Transverse colon (tissue), 4 donors: ENCODE data around the gene SHFL. TPM values are rescaled to one million over a fixed set of nuclear protein-coding genes. Genes with fewer than 3 reads are reported as not detected.
A peak's percentile ranks its signal among the peaks of the same experiment; 100 is the strongest.

Experiments used
- DNase-seq: peaks from one replicate; pipeline ENCODE4 v3.0.0-alpha.2; 2019
- H3K27ac ChIP-seq, 4 donors: fragments of 200-600 bp; sonication (generic); 2 replicates each; pipeline ENCODE4 v1.5.1; 2016 to 2018; ENCODE audit warnings: inconsistent platforms in 4 of 4
- H3K27me3 ChIP-seq: fragments of 200-600 bp; sonication (generic); 2 replicates; pipeline ENCODE4 v1.5.1; 2017; ENCODE audit warnings: inconsistent platforms
- H3K36me3 ChIP-seq, 4 donors: fragments of 200-600 bp; sonication (generic); 2 replicates each; pipeline ENCODE4 v1.5.1; 2017 to 2019; ENCODE audit warnings: inconsistent platforms in 4 of 4
- H3K4me1 ChIP-seq, 4 donors: fragments of 200-600 bp; sonication (generic); 2 replicates each; pipeline ENCODE4 v1.5.1; 2017 to 2020; ENCODE audit warnings: inconsistent platforms in 4 of 4
- H3K4me3 ChIP-seq, 4 donors: fragments of 200-600 bp; sonication (generic); 1 replicate in 1 of 4; 2 replicates in 3 of 4; pipeline versions ENCODE4 v1.5.1 to v1.6.1; 2017 to 2019; ENCODE audit warnings: inconsistent platforms in 4 of 4
- H3K9me3 ChIP-seq, 2 donors: fragments of 200-600 bp; sonication (generic); 2 replicates each; pipeline ENCODE4 v1.5.1; 2017 to 2019; ENCODE audit warnings: inconsistent platforms in 2 of 2
- EP300 ChIP-seq: sonication (generic); formaldehyde crosslinking; IDR thresholded peaks from one replicate; pipeline ENCODE4 v1.6.1; 2017; ENCODE audit warnings: antibody characterized with exemption, low read depth
- POLR2A ChIP-seq: fragments of 450-650 bp; IDR thresholded peaks from one replicate; pipeline ENCODE4 v1.6.1; 2016; ENCODE audit warnings: antibody characterized with exemption, mild to moderate bottlenecking, moderate library complexity
- POLR2AphosphoS5 ChIP-seq, 3 donors: sonication (generic); formaldehyde crosslinking; IDR thresholded peaks; one replicate each; pipeline ENCODE4 v1.6.1; 2016; ENCODE audit warnings: antibody characterized with exemption in 3 of 3
- WGBS, 2 donors: methylation state at CpG; one replicate each; pipeline ENCODE4 v1.1.5; 2018; ENCODE audit warnings: low coverage in 1 of 2; 5-methylcytosine and 5-hydroxymethylcytosine counted together
- in situ Hi-C, 4 donors: fragments of 200-750 bp; cut with MboI; loops; one replicate each; pipeline versions ENCODE4 v1.15.0 to v1.15.1; 2017; ENCODE audit warnings: low sequenced_read_pairs in 3 of 4, low pct_ligation_motif_present in 1 of 4, low pct_unique_long_range_greater_than_20kb in 1 of 4
- intact Hi-C: fragments of 100-400 bp; cut with DNase I; formaldehyde crosslinking; loops from one replicate; pipeline ENCODE4 v1.15.1; 2023; ENCODE audit warnings: low total_unique reads
- total RNA-seq, 4 donors: library from RNA; depleted of rRNA; stranded (reverse); fragments of >200 nt; gene quantifications; one replicate each; pipeline ENCODE4 v1.1.0, GENCODE V29; 2016
- TF ChIP-seq, protein P1 (sequence below), 5 experiments: fragments of 200-600 bp in 3 of 5; fragments of 450-650 bp in 2 of 5; sonication (generic) in 3 of 5; IDR thresholded peaks; 1 replicate in 2 of 5; 2 replicates in 3 of 5; pipeline ENCODE4 v1.5.1; 2016 to 2017; ENCODE audit warnings: antibody characterized with exemption in 5 of 5, inconsistent platforms in 3 of 5, mild to moderate bottlenecking in 2 of 5, moderate library complexity in 1 of 5

The SHFL gene
- total RNA-seq, 4 donors from 2014 or later, result 24.5 to 56.1 (median 39.0) TPM

GRCh38 chr19:10138879-10139795, 53.0 kb downstream of the SHFL start:
- peaks cover 0 to 37% (median 16%) of the 10 kb centered on the region in 4 donors for H3K36me3 ChIP-seq

GRCh38 chr19:10139952-10140351, 53.8 kb downstream of the SHFL start:
- Histone ChIP-seq H3K36me3 (peaks cover 0 to 38% (median 15%) of the 10 kb centered on the region in 4 donors), H3K4me3 (no peak overlapping the region), H3K9me3 (no peaks in the 10 kb centered on the region), H3K27ac (no peak overlapping the region), H3K4me1 (peaks cover 0 to 6% (median 2%) of the 10 kb centered on the region in 4 donors), H3K27me3 (no peaks in the 10 kb centered on the region)
- TF ChIP-seq POLR2A, result no peak
- TF ChIP-seq, protein P1, sequence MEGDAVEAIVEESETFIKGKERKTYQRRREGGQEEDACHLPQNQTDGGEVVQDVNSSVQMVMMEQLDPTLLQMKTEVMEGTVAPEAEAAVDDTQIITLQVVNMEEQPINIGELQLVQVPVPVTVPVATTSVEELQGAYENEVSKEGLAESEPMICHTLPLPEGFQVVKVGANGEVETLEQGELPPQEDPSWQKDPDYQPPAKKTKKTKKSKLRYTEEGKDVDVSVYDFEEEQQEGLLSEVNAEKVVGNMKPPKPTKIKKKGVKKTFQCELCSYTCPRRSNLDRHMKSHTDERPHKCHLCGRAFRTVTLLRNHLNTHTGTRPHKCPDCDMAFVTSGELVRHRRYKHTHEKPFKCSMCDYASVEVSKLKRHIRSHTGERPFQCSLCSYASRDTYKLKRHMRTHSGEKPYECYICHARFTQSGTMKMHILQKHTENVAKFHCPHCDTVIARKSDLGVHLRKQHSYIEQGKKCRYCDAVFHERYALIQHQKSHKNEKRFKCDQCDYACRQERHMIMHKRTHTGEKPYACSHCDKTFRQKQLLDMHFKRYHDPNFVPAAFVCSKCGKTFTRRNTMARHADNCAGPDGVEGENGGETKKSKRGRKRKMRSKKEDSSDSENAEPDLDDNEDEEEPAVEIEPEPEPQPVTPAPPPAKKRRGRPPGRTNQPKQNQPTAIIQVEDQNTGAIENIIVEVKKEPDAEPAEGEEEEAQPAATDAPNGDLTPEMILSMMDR (IDR thresholded peaks at IDR 0.05), result no peak
- no peak for TF ChIP-seq POLR2AphosphoS5 (IDR thresholded peaks at IDR 0.05)
- no peak for TF ChIP-seq EP300
- no peak for DNase-seq
- intact Hi-C loops (no loop called here), in situ Hi-C loops (no loop called here)
- whole genome bisulfite sequencing, 2 donors, result 95 to 97% methylated on average over 12 to 23 of the region's 23 CpGs

More at GRCh38 chr19:10138879-10139795, 53.0 kb downstream of the SHFL start:
- DNase-seq, result no peak
- 94% methylated on average over 25 of the region's 27 CpGs; no CpG with 5 or more reads in 1 of the 2 donors for WGBS, 2 donors
- no peak for TF ChIP-seq EP300
- TF ChIP-seq POLR2AphosphoS5 (IDR thresholded peaks at IDR 0.05), result no peak
- TF ChIP-seq, protein P1 (IDR thresholded peaks at IDR 0.05), result no peak
- TF ChIP-seq POLR2A, result no peak
- Histone ChIP-seq H3K4me1 (peaks cover 0 to 6% (median 2%) of the 10 kb centered on the region in 4 donors), H3K27me3 (no peaks in the 10 kb centered on the region), H3K4me3 (no peak overlapping the region), H3K9me3 (no peaks in the 10 kb centered on the region), H3K27ac (no peak overlapping the region)
- in situ Hi-C loops (no loop called here), intact Hi-C loops (no loop called here)

GRCh38 chr19:10141479-10141878, 55.4 kb downstream of the SHFL start:
- H3K27ac ChIP-seq, result no peak overlapping the region
- in situ Hi-C loops (no loop called here), intact Hi-C loops (no loop called here)
- H3K27me3 ChIP-seq, result no peaks in the 10 kb centered on the region
- 89 to 90% methylated on average over 5 to 13 of the region's 13 CpGs for WGBS, 2 donors
- no peaks in the 10 kb centered on the region for H3K9me3 ChIP-seq
- peaks cover 0 to 6% (median 2%) of the 10 kb centered on the region in 4 donors for H3K4me1 ChIP-seq
- H3K4me3 ChIP-seq, result no peak overlapping the region
- H3K36me3 ChIP-seq, result peaks cover 0 to 52% (median 17%) of the 10 kb centered on the region in 4 donors
- DNase-seq, result no peak
- TF ChIP-seq POLR2AphosphoS5 (IDR thresholded peaks at IDR 0.05) (no peak), POLR2A (no peak)
- TF ChIP-seq, protein P1 (IDR thresholded peaks at IDR 0.05), result no peak

DNA sequence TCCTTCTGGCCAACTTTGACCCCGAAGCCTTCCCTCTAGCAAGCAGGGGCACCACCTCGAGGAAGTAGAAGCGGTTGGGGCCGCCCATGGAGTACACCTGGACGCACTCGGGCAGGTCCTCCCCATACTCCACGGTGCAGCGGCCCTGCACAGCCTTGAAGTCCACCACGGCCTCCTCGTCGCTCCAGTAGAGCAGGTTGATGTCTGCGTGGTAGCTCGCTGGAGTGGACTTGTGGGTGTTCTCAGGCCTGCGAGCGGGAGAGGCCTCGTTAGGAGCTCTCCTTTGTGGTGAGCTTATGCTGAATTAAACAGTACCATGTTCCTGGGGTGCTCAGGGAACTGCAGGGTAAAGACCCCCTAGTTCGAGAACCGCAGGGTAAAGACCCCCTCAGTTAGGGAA, 55.9 kb downstream of the SHFL start:
- H3K36me3 ChIP-seq, result peaks cover 0 to 54% (median 17%) of the 10 kb centered on the region in 4 donors
- DNase-seq, result no peak

More for the DNA sequence above, 55.9 kb downstream of the SHFL start:
- peaks cover 0 to 6% (median 2%) of the 10 kb centered on the region in 4 donors for H3K4me1 ChIP-seq
- WGBS, 2 donors, result 88% methylated on average over 18 of the region's 18 CpGs; no CpG with 5 or more reads in 1 of the 2 donors
- intact Hi-C loops (no loop called here), in situ Hi-C loops (no loop called here)
- H3K9me3 ChIP-seq, result no peaks in the 10 kb centered on the region
- H3K27me3 ChIP-seq, result no peaks in the 10 kb centered on the region
- H3K27ac ChIP-seq, result peak overlapping the region; percentile 44 to 76 (median 70)
- TF ChIP-seq POLR2AphosphoS5 (IDR thresholded peaks at IDR 0.05), result no peak
- no peak for TF ChIP-seq EP300
- no peak for TF ChIP-seq POLR2A
- TF ChIP-seq, protein P1 (IDR thresholded peaks at IDR 0.05), result no peak
- no peak overlapping the region for H3K4me3 ChIP-seq
